IMR-90 (cell line): ENCODE measurements around the gene CLN3. TPM values are rescaled to one million over a fixed set of nuclear protein-coding genes. Genes with fewer than 3 reads are reported as not detected.

Experiments
- ATAC-seq: fragments of 200-7000 bp; cut with Tn5 transposase; 2 replicates; pipeline ENCODE4 v1.9.1; 2020; ENCODE audit warnings: low read depth, mild to moderate bottlenecking, moderate library complexity
- BruUV-seq: library from RNA; stranded (reverse); fragments of 400-500 nt; replicated peaks from 2 replicates; lab custom pipeline; 2021; lab: Mats Ljungman, UMichigan
- CTCF ChIA-PET: fragments of 300-600 bp; formaldehyde crosslinking; extraction: SDS; loops from one replicate; lab custom pipeline; 2021; ENCODE audit warnings: antibody characterized with exemption; lab: Yijun Ruan, JAX
- POLR2A ChIA-PET: fragments of 300-600 bp; sonication (Branson Sonifier 250); formaldehyde crosslinking; loops from one replicate; lab custom pipeline; 2022; ENCODE audit warnings: antibody characterized with exemption; ENCODE audit not compliant: unreplicated experiment; lab: Charles Lee
- DNase-seq: peaks from one replicate; pipeline ENCODE4 v3.0.0; 2013
- H2AFZ ChIP-seq: replicated peaks from 2 replicates; pipeline ENCODE3; 2013; ENCODE audit warnings: low read length, mild to moderate bottlenecking; ENCODE audit not compliant: poor library complexity
- H2AK5ac ChIP-seq: 2 replicates; pipeline ENCODE4 v1.6.1; 2013; ENCODE audit warnings: low read depth, low read length, inconsistent platforms
- H2AK9ac ChIP-seq: replicated peaks from 2 replicates; pipeline ENCODE3; 2013; ENCODE audit warnings: mild to moderate bottlenecking, low read depth, low read length, moderate library complexity; ENCODE audit not compliant: poor library complexity
- H2BK120ac ChIP-seq: 2 replicates; pipeline ENCODE4 v1.6.1; 2013; ENCODE audit warnings: low read depth, low read length, inconsistent platforms
- H2BK15ac ChIP-seq: 3 replicates; pipeline ENCODE4 v1.6.1; 2013; ENCODE audit warnings: low read depth, low read length, inconsistent platforms
- H2BK20ac ChIP-seq: 2 replicates; pipeline ENCODE4 v1.6.1; 2013; ENCODE audit warnings: low read depth, mild to moderate bottlenecking, inconsistent platforms, low read length, moderate library complexity
- H2BK5ac ChIP-seq: 2 replicates; pipeline ENCODE4 v1.6.1; 2013; ENCODE audit warnings: mild to moderate bottlenecking, low read depth, low read length, inconsistent platforms; ENCODE audit not compliant: poor library complexity, severe bottlenecking
- H3K14ac ChIP-seq: replicated peaks from 2 replicates; pipeline ENCODE4 v1.6.1; 2013; ENCODE audit warnings: low read depth, low read length, inconsistent platforms
- H3K18ac ChIP-seq: 2 replicates; pipeline ENCODE4 v1.6.1; 2013; ENCODE audit warnings: low read depth, low read length, control low read depth
- H3K23ac ChIP-seq: 2 replicates; pipeline ENCODE4 v1.6.1; 2013; ENCODE audit warnings: low read depth, low read length, inconsistent platforms
- H3K27ac ChIP-seq: 2 replicates; pipeline ENCODE4 v1.5.1; 2013; ENCODE audit warnings: mild to moderate bottlenecking, control low read depth, low read length; ENCODE audit not compliant: insufficient read depth
- H3K27me3 ChIP-seq: 2 replicates; pipeline ENCODE4 v1.6.1; 2013; ENCODE audit warnings: low read length; ENCODE audit not compliant: control insufficient read depth, insufficient read depth
- H3K36me3 ChIP-seq: 2 replicates; pipeline ENCODE4 v1.6.1; 2013; ENCODE audit warnings: low read length, mixed read lengths; ENCODE audit not compliant: control insufficient read depth, insufficient read depth
- H3K4ac ChIP-seq: 2 replicates; pipeline ENCODE4 v1.6.1; 2013; ENCODE audit warnings: low read depth, low read length, inconsistent platforms
- H3K4me1 ChIP-seq: 2 replicates; pipeline ENCODE4 v1.6.1; 2013; ENCODE audit warnings: low read length, mixed read lengths; ENCODE audit not compliant: control insufficient read depth, insufficient read depth
- H3K4me2 ChIP-seq: 2 replicates; pipeline ENCODE4 v1.6.1; 2013; ENCODE audit warnings: low read depth, mild to moderate bottlenecking, control low read depth, low read length, moderate library complexity
- H3K4me3 ChIP-seq: 2 replicates; pipeline ENCODE4 v1.5.1; 2013; ENCODE audit warnings: low read depth, mild to moderate bottlenecking, control low read depth, low read length, moderate library complexity; ENCODE audit not compliant: insufficient read depth
- H3K56ac ChIP-seq: 2 replicates; pipeline ENCODE4 v1.6.1; 2013; ENCODE audit warnings: low read length, inconsistent platforms; ENCODE audit not compliant: insufficient read depth; ENCODE audit errors: extremely low read depth
- H3K79me1 ChIP-seq, 2 experiments: 2 replicates each; pipeline ENCODE4 v1.6.1; 2013; ENCODE audit warnings: low read length in 2 of 2, inconsistent platforms in 1 of 2, low read depth in 1 of 2
- H3K9ac ChIP-seq: 2 replicates; pipeline ENCODE4 v1.6.1; 2013; ENCODE audit warnings: low read depth, low read length, control low read depth
- H3K9me1 ChIP-seq: 2 replicates; pipeline ENCODE4 v1.6.1; 2013; ENCODE audit warnings: low read length, inconsistent platforms; ENCODE audit not compliant: insufficient read depth
- H3K9me3 ChIP-seq: 2 replicates; pipeline ENCODE4 v1.6.1; 2013; ENCODE audit warnings: low read length; ENCODE audit not compliant: control insufficient read depth, insufficient read depth
- H4K20me1 ChIP-seq: 2 replicates; pipeline ENCODE4 v1.6.1; 2013; ENCODE audit warnings: low read length, inconsistent platforms; ENCODE audit not compliant: insufficient read depth
- H4K5ac ChIP-seq: 2 replicates; pipeline ENCODE4 v1.6.1; 2013; ENCODE audit warnings: mild to moderate bottlenecking, low read depth, low read length, control low read depth
- H4K8ac ChIP-seq, 2 experiments: 2 replicates each; pipeline ENCODE4 v1.6.1; 2013; ENCODE audit warnings: low read depth in 2 of 2, low read length in 2 of 2, control low read depth in 1 of 2, inconsistent platforms in 1 of 2
- H4K91ac ChIP-seq: 2 replicates; pipeline ENCODE4 v1.6.1; 2013; ENCODE audit warnings: low read depth, low read length, inconsistent platforms; ENCODE audit not compliant: insufficient read depth
- CHD1 ChIP-seq: IDR thresholded peaks from 2 replicates; pipeline ENCODE4 v1.6.1; 2012; ENCODE audit warnings: low read depth, low read length, improper control_type of control experiment
- FOS ChIP-seq: fragments of 150-350 bp; IDR thresholded peaks from 2 replicates; pipeline ENCODE4 v1.6.1; 2016; ENCODE audit warnings: low read depth, low read length
- MAFK ChIP-seq: IDR thresholded peaks from 2 replicates; pipeline ENCODE4 v1.6.1; 2012; ENCODE audit warnings: low read depth, low read length, improper control_type of control experiment
- MAZ ChIP-seq: IDR thresholded peaks from 2 replicates; pipeline ENCODE4 v1.6.1; 2012; ENCODE audit warnings: low read depth, mild to moderate bottlenecking, low read length, improper control_type of control experiment, moderate library complexity, borderline replicate concordance
- POLR2A ChIP-seq: IDR thresholded peaks from 2 replicates; pipeline ENCODE4 v1.6.1; 2012; ENCODE audit warnings: mild to moderate bottlenecking, low read depth, low read length
- RCOR1 ChIP-seq: IDR thresholded peaks from 2 replicates; pipeline ENCODE4 v1.6.1; 2012; ENCODE audit warnings: mild to moderate bottlenecking, low read length, improper control_type of control experiment; ENCODE audit not compliant: insufficient replicate concordance
- RFX5 ChIP-seq: IDR thresholded peaks from 2 replicates; pipeline ENCODE4 v1.8.0; 2012; ENCODE audit warnings: low read depth, mild to moderate bottlenecking, low read length, moderate library complexity
- WGBS, 2 experiments: methylation state at CpG; one replicate each; pipeline versions ENCODE4 v1.1.5 to v1.1.7; 2013; ENCODE audit warnings: missing lambda C conversion rate in 2 of 2; ENCODE audit not compliant: insufficient read length in 1 of 2; ENCODE audit errors: extremely low coverage in 2 of 2; 5-methylcytosine and 5-hydroxymethylcytosine counted together
- dilution Hi-C: fragments of 300-500 bp; cut with HindIII; formaldehyde crosslinking; loops from one replicate; pipeline ENCODE4 v1.14.3; 2018; ENCODE audit warnings: low sequenced_read_pairs; ENCODE audit not compliant: unreplicated experiment
- in situ Hi-C: fragments of 300-500 bp; cut with MboI; formaldehyde crosslinking; loops from 3 replicates; pipeline ENCODE4 v1.14.3; 2019; ENCODE audit warnings: low sequenced_read_pairs, inconsistent platforms, mixed read lengths
- intact Hi-C: fragments of 100-400 bp; cut with micrococcal nuclease; formaldehyde crosslinking; loops from 2 replicates; pipeline ENCODE4 v1.10.0; 2022
- polyA plus RNA-seq, 3 experiments: library from polyadenylated mRNA; depleted of rRNA; stranded (reverse); fragments of >200 nt; gene quantifications; 2 replicates each; pipeline ENCODE4 v1.2.3, GENCODE V29; 2012; ENCODE audit warnings: low replicate concordance in 1 of 3
- total RNA-seq: library from RNA; depleted of rRNA; stranded (reverse); fragments of >200 nt; gene quantifications from 2 replicates; pipeline ENCODE4 v1.2.3, GENCODE V29; 2012

The CLN3 gene
- total and polyA plus RNA-seq, 2 of the 4 experiments (the other 2 are of a cell fraction) = 3.9 to 15.9 TPM

- ChIA-PET POLR2A (no interaction called here), CTCF (no interaction called here)
- Histone ChIP-seq H2BK5ac (no peak overlapping the region), H3K27me3 (peaks cover 36% of the 10 kb centered on the region), H3K4ac (no peak overlapping the region), H3K27ac (no peak overlapping the region), H4K20me1 (no peaks in the 10 kb centered on the region), H2BK15ac (no peak overlapping the region), H4K5ac (no peak overlapping the region), H3K4me3 (no peak overlapping the region), H2AK5ac (no peak overlapping the region), H3K4me2 (no peak overlapping the region), H3K56ac (no peak overlapping the region), H3K23ac (no peak overlapping the region), H3K9me1 (peaks cover 4% of the 10 kb centered on the region; the same call in 1 of the 2 replicates), H3K4me1 (no peaks in the 10 kb centered on the region), H4K8ac (no peak overlapping the region), H3K14ac (no peak overlapping the region), H2BK120ac (no peak overlapping the region), H2AFZ (no peak overlapping the region), H2AK9ac (no peak overlapping the region), H4K91ac (no peak overlapping the region), H3K36me3 (no peaks in the 10 kb centered on the region), H2BK20ac (no peak overlapping the region), H3K79me1 (no peaks in the 10 kb centered on the region), H3K9ac (no peak overlapping the region), H3K18ac (no peak overlapping the region), H3K9me3 (no peaks in the 10 kb centered on the region)
- no CpG with 5 or more reads among the region's 10 CpGs for WGBS, 2 experiments
- in situ Hi-C loops = no loop called here
- TF ChIP-seq FOS (no peak), RCOR1 (no peak), RFX5 (no peak), MAFK (no peak), CHD1 (no peak), MAZ (no peak), POLR2A (no peak)
- no TSS peak for BruUV-seq
- ATAC-seq (no peak), DNase-seq (no peak)
- dilution Hi-C loops = no loop called here
- intact Hi-C loops = no loop called here
Observed at GRCh38 chr16:28499854-28500253, 8.0 kb upstream of the CLN3 start.
